B cell (primary cell): Measurements from ENCODE around the gene RNPEPL1. TPM values are rescaled to one million over a fixed set of nuclear protein-coding genes. Genes with fewer than 3 reads are reported as not detected.

Experiments
- ATAC-seq: fragments of 200-7000 bp; cut with Tn5 transposase; one replicate; pipeline ENCODE4 v1.10.0; 2021; ENCODE audit warnings: low read depth, mild to moderate bottlenecking, moderate number of reproducible peaks, moderate library complexity
- CTCF ChIA-PET: fragments of 350-600 bp; sonication (Branson Sonifier 250); formaldehyde crosslinking; loops from one replicate; lab custom pipeline; 2021; ENCODE audit warnings: antibody characterized with exemption, inconsistent platforms; lab: Charles Lee
- POLR2A ChIA-PET: fragments of 350-600 bp; sonication (Branson Sonifier 250); formaldehyde crosslinking; loops from one replicate; lab custom pipeline; 2021; ENCODE audit warnings: antibody characterized with exemption; lab: Charles Lee
- DNase-seq: peaks from one replicate; pipeline ENCODE4 v3.0.0; 2013
- H2AFZ ChIP-seq: 2 replicates; pipeline ENCODE4 v1.6.1; 2012; ENCODE audit warnings: mild to moderate bottlenecking, low read depth, low read length; ENCODE audit not compliant: insufficient read depth, poor library complexity, severe bottlenecking
- H3K27ac ChIP-seq, 2 donors: 1 replicate in 1 of 2; 2 replicates in 1 of 2; pipeline ENCODE4 v1.5.1; 2012 to 2013; ENCODE audit warnings: low read length in 2 of 2, mild to moderate bottlenecking in 2 of 2, moderate library complexity in 1 of 2
- H3K27me3 ChIP-seq, 4 experiments: fragments of 200-600 bp in 1 of 4; sonication (generic) in 1 of 4; replicated peaks in 1 of 4; 1 replicate in 2 of 4; 2 replicates in 2 of 4; pipeline versions ENCODE4 v1.6.1 to v1.7.0; 2013 to 2016; ENCODE audit warnings: low read length in 3 of 4, mild to moderate bottlenecking in 2 of 4, mixed read lengths in 1 of 4, moderate library complexity in 1 of 4; ENCODE audit not compliant: insufficient read depth in 4 of 4, control insufficient read depth in 3 of 4; ENCODE audit errors: control extremely low read depth in 1 of 4
- H3K36me3 ChIP-seq, 2 experiments: replicated peaks in 1 of 2; 1 replicate in 1 of 2; 2 replicates in 1 of 2; pipeline versions ENCODE4 v1.6.1 to v1.7.1; 2013; ENCODE audit warnings: low read length in 1 of 2; ENCODE audit not compliant: insufficient read depth in 2 of 2, control insufficient read depth in 1 of 2; ENCODE audit errors: control extremely low read depth in 1 of 2, extremely low read depth in 1 of 2
- H3K4me1 ChIP-seq, 2 donors: fragments of 200-600 bp in 1 of 2; sonication (generic) in 1 of 2; 1 replicate in 1 of 2; 2 replicates in 1 of 2; pipeline versions ENCODE4 v1.5.1 to v1.6.1; 2013 to 2017; ENCODE audit warnings: low read length in 2 of 2; ENCODE audit not compliant: control insufficient read depth in 2 of 2, insufficient read depth in 2 of 2
- H3K4me2 ChIP-seq: replicated peaks from 2 replicates; pipeline ENCODE3; 2012; ENCODE audit warnings: mild to moderate bottlenecking, low read depth, low read length; ENCODE audit not compliant: poor library complexity, severe bottlenecking
- H3K4me3 ChIP-seq, 5 experiments: fragments of 200-600 bp in 1 of 5; sonication (generic) in 1 of 5; 1 replicate in 3 of 5; 2 replicates in 2 of 5; pipeline versions ENCODE4 v1.5.1 to v1.7.0; 2011 to 2016; ENCODE audit warnings: low read length in 4 of 5, mild to moderate bottlenecking in 4 of 5, low read depth in 2 of 5, control low read depth in 1 of 5, moderate library complexity in 1 of 5; ENCODE audit not compliant: insufficient read depth in 1 of 5; ENCODE audit errors: control extremely low read depth in 1 of 5, extremely low read depth in 1 of 5
- H3K79me2 ChIP-seq: fragments of 200-600 bp; sonication (generic); one replicate; pipeline ENCODE4 v1.6.0; 2016; ENCODE audit warnings: low read length; ENCODE audit not compliant: control insufficient read depth, insufficient read depth
- H3K9ac ChIP-seq: fragments of 200-600 bp; sonication (generic); 2 replicates; pipeline ENCODE4 v1.6.1; 2017; ENCODE audit warnings: mild to moderate bottlenecking, low read length, moderate library complexity
- H3K9me3 ChIP-seq, 3 donors: one replicate each; pipeline versions ENCODE4 v1.6.1 to v1.7.1; 2013; ENCODE audit warnings: low read length in 2 of 3; ENCODE audit not compliant: control insufficient read depth in 2 of 3, insufficient read depth in 1 of 3; ENCODE audit errors: control extremely low read depth in 1 of 3
- H4K20me1 ChIP-seq: 2 replicates; pipeline ENCODE4 v1.6.0; 2012; ENCODE audit warnings: mild to moderate bottlenecking, low read length; ENCODE audit not compliant: insufficient read depth, control insufficient read depth, poor library complexity, severe bottlenecking
- H3K27ac Mint-ChIP-seq: one replicate; pipeline ENCODE4 v1.8.0; 2021; ENCODE audit warnings: mixed read lengths
- H3K27me3 Mint-ChIP-seq: one replicate; pipeline ENCODE4 v1.8.0; 2021; ENCODE audit warnings: mixed read lengths
- H3K4me1 Mint-ChIP-seq: one replicate; pipeline ENCODE4 v1.8.0; 2021; ENCODE audit warnings: mixed read lengths
- H3K4me3 Mint-ChIP-seq: one replicate; pipeline ENCODE4 v1.8.0; 2021; ENCODE audit warnings: mixed read lengths
- H3K9me3 Mint-ChIP-seq: one replicate; pipeline ENCODE4 v1.8.0; 2022; ENCODE audit warnings: mixed read lengths; ENCODE audit not compliant: insufficient read depth
- EZH2 ChIP-seq: IDR thresholded peaks from 2 replicates; pipeline ENCODE4 v1.6.1; 2012; ENCODE audit warnings: borderline replicate concordance, low read depth, mild to moderate bottlenecking, moderate library complexity, low read length; ENCODE audit not compliant: insufficient read depth, poor library complexity, severe bottlenecking
- WGBS: methylation state at CpG from one replicate; pipeline ENCODE4 v1.1.5; 2013; ENCODE audit warnings: missing lambda C conversion rate; ENCODE audit not compliant: insufficient coverage; 5-methylcytosine and 5-hydroxymethylcytosine counted together
- intact Hi-C: fragments of 100-400 bp; cut with micrococcal nuclease; formaldehyde crosslinking; loops from one replicate; pipeline ENCODE4 v1.10.0; 2022
- polyA plus RNA-seq: library from polyadenylated mRNA; depleted of rRNA; stranded (reverse); fragments of >200 nt; gene quantifications from 2 replicates; pipeline ENCODE4 v1.2.3, GENCODE V29; 2012
- total RNA-seq, 2 donors: library from RNA; stranded (reverse); fragments of 120-200 nt in 1 of 2; gene quantifications; 1 replicate in 1 of 2; 2 replicates in 1 of 2; pipeline versions ENCODE4 v1.2.3 to v1.2.4, GENCODE V29; 2013 to 2022
- TF ChIP-seq, protein P1 (sequence below): fragments of 200-600 bp; IDR thresholded peaks from one replicate; pipeline ENCODE4 v1.8.0; 2022; ENCODE audit warnings: antibody characterized with exemption, mild to moderate bottlenecking

The RNPEPL1 gene
- total and polyA plus RNA-seq, 2 donors (not counting 1 experiment from before 2014, with no cell fraction given) = 103 to 109 TPM

DNA sequence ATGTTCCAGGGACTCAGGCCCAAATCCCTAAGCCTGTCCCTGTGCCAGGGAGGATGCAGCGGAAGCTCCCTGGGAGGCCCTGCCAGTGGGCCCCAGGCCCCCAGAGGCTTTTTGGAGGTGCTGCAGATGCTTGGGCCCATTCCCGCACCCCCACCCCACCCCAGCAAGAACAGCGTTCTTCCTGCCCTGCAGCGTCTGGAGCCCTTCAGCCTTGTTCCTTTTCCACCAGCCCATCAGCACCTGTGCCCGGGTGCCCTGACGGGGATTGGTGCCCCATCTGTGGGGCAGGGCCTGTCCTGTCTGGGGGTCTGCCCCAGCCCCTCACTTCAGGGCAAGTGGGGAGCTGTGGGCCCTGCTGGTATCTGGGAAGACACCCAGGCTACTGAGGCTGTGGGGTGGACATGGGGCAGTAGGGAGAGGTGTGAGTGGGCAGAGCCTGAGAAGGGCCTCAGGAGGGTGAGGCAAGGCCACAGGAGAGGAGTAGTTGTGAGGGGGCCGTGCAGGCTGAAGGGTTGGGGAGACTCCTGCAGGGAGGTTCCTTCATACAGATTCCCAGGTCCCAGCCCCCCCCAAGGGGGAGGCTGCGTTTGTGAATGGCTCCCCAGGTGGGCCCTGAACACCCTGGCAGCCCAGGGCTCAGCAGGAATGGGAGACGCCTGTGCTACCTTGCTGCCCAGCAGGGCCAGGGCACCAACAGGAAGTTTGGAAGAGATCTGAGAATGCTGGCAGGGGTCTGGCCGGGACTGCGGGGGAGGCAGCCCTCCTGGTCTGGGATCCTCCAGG lies 2.4 kb downstream of the RNPEPL1 start:
- no peak overlapping the region for H3K27ac Mint-ChIP-seq

More for the DNA sequence above, 2.4 kb downstream of the RNPEPL1 start:
- no peak for ATAC-seq
- ChIA-PET CTCF (no interaction called here), POLR2A (no interaction called here)
- no peak for DNase-seq
- Mint-ChIP-seq H3K4me3 (peak overlapping the region; percentile 23), H3K4me1 (peaks cover 46% of the 10 kb centered on the region), H3K9me3 (no peaks in the 10 kb centered on the region), H3K27me3 (no peaks in the 10 kb centered on the region)
- Histone ChIP-seq H3K9ac (no peak overlapping the region), H3K27ac (no peak overlapping the region), H3K36me3 (peaks cover 0 to 31% of the 10 kb centered on the region in 2 experiments), H3K9me3 (no peaks in the 10 kb centered on the region), H3K27me3 (no peaks in the 10 kb centered on the region), H4K20me1 (peaks cover 75% of the 10 kb centered on the region), H3K4me2 (peak overlapping the region; percentile 98), H3K4me3 (no peak overlapping the region), H3K4me1 (peaks cover 41 to 44% of the 10 kb centered on the region in 2 donors), H2AFZ (no peak overlapping the region), H3K79me2 (peaks cover 63% of the 10 kb centered on the region)
- TF ChIP-seq, protein P1, sequence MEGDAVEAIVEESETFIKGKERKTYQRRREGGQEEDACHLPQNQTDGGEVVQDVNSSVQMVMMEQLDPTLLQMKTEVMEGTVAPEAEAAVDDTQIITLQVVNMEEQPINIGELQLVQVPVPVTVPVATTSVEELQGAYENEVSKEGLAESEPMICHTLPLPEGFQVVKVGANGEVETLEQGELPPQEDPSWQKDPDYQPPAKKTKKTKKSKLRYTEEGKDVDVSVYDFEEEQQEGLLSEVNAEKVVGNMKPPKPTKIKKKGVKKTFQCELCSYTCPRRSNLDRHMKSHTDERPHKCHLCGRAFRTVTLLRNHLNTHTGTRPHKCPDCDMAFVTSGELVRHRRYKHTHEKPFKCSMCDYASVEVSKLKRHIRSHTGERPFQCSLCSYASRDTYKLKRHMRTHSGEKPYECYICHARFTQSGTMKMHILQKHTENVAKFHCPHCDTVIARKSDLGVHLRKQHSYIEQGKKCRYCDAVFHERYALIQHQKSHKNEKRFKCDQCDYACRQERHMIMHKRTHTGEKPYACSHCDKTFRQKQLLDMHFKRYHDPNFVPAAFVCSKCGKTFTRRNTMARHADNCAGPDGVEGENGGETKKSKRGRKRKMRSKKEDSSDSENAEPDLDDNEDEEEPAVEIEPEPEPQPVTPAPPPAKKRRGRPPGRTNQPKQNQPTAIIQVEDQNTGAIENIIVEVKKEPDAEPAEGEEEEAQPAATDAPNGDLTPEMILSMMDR = no peak
- no peak for TF ChIP-seq EZH2
- WGBS = 96% methylated on average over 9 of the region's 11 CpGs
- intact Hi-C loops = no loop called here
